Stimulated activated CD8-positive, alpha-beta memory T cell treated with anti-CD3 and anti-CD28 coated beads, Interleukin-4, amount 100 ng/mL, for 4 hours (primary cell): ENCODE results near the gene BCL11B.

Experiments
- DNase-seq, 2 donors: peaks; one replicate each; pipeline ENCODE4 v3.0.0-alpha.2; 2020; ENCODE audit warnings: low read depth in 2 of 2, low spot score in 1 of 2

The BCL11B gene

GRCh38 chr14:99123208-99123870, 148.7 kb downstream of the BCL11B start:
- DNase-seq = no peak

- DNase-seq = no peak
Measured at GRCh38 chr14:99122521-99123125, 149.4 kb downstream of the BCL11B start.

DNA sequence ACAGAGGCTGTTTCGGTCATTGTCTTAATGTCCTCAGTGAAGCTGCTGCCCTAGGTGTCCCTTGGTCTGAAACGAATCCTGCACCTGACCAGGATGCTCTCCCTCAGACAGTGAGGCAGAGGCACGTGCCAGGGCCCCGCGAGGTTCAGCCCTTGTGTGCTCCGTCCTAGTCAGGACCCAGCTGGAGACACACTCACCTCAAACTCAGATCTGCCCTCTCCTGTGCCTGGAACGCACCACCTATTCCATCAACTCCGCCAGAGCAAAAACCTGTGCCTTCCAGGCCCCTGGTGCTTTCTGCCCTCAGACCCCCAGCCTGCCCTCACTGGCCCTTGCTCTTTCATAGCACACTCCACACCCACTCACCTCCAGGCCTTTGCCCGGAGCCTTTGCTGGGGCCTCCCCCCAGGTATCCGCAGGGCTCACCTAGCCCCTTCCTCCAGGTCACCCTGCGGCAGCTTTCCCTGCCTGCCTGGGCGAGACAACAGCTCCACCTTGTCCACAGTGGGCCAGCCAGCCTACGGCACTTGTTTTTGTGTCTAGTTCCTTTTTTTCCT, 150.6 kb downstream of the BCL11B start:
- no peak for DNase-seq

- no peak for DNase-seq
Measured at GRCh38 chr14:99120526-99121318, 151.3 kb downstream of the BCL11B start.

DNA sequence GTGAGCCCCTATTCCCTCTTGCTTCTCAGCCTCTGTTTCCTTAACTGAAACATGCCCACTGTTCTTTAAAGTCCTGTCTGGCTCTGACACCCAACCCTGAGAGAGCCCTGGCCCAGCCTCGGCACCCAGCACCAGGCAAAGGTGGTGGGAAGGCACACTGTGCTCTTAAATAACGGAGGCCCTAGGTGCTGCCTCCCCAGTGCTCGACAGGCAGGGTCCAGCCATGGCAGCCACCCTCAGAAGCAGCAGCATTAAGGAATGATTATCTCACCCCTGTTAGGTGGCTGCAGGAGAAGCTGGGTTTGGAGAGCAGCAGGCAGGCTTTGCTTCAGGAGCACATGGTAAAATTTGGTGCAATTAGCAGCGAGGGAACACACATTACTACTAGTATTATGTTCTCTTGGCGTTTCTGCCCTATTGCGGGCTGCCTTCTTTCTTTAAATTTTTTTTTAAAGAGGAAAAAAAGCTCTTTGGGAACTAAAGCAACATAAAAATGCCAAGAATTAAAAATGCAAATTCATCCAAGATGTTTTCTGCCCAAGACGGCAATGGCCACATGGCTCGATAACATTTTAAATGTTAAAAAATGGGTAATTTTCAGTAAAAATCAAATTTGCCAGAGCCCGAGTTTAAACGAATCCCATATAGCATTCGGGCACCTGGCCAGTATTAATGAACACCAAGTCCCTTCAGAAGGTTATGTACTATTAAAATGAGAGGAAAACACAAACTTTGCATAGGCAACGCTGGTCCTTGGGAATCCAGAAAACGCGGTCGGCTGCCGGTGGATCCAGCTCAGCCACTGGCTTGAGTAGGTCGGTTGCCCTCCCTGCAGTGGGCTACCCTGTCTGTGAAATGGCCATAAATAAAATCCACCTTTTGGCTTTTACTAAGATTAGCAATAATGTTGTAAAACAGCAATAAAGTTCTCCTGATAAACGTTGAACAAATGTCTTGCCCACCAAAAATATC, 152.2 kb downstream of the BCL11B start:
- DNase-seq = no peak
